Measurements from ENCODE around the gene MTHFD1. TPM values are rescaled to one million over a fixed set of nuclear protein-coding genes. Genes with fewer than 3 reads are reported as not detected.

MTHFD1 gene
- 10 to 100 TPM; 20.5 to 36.0 (median 26.1) TPM for total RNA-seq
- polyA plus RNA-seq: 10 to 100 TPM; 12.0 to 45.6 (median 16.9) TPM

DNA sequence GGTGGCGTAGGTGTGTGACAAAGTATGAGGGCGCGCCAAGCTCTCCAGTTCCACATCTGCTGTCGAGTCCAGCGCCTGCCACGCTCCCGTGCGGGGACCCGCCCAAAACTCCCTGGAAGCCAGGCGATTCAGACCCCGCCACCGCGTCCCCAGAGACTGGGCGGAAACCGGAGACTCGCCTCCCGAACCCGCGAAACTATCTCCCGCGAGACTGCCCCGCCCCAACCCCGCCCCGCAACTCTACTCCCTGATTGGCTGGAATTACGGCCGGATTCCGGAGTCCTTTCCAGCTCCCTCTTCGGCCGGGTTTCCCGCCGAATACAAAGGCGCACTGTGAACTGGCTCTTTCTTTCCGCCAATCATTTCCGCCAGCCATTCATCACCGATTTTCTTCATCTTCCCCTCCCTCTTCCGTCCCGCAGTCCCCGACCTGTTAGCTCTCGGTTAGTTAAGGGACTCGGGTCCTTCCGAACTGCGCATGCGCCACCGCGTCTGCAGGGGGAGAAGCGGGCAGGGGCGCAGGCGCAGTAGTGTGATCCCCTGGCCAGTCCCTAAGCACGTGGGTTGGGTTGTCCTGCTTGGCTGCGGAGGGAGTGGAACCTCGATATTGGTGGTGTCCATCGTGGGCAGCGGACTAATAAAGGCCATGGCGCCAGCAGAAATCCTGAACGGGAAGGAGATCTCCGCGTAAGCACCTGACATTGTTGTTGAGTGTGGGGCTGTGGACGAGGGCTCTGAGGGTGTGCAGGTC, at the start of gene MTHFD1:
Gene MTHFD1, plus strand, starts transcription at position 572 of the 751 bp plus-strand sequence. Its CDS starts 75 bp downstream, at position 647.
- Histone ChIP-seq H3K4me3 (peak within 1 kb of the TSS; percentile 62 to 72 (median 66)), H3K27ac (peak within 1 kb of the TSS; percentile 82 to 88 (median 88)), H3K27me3 (no peaks in the 10 kb centered on the region), H3K36me3 (peaks cover 0 to 9% (median 0%) of the 10 kb centered on the region in 4 donors), H3K9me3 (no peaks in the 10 kb centered on the region), H3K4me1 (peaks cover 0 to 25% (median 21%) of the 10 kb centered on the region in 4 donors)
- intact Hi-C loops (cut with DNase I): loop anchor here (1.0 to 5.0 kb wide), 2 partner anchors 49 to 114 kb away; partner anchors contain the start of genes ZBTB1 and ZBTB25
- TF ChIP-seq POLR2AphosphoS5 (IDR thresholded peaks at IDR 0.05) (peak in 3 of 4 donors; percentile 75 to 80 (median 76)), EP300 (IDR thresholded peaks at IDR 0.05) (no peak), POLR2A (IDR thresholded peaks at IDR 0.05) (peak; percentile 38 to 42)
- TF ChIP-seq, protein P1, sequence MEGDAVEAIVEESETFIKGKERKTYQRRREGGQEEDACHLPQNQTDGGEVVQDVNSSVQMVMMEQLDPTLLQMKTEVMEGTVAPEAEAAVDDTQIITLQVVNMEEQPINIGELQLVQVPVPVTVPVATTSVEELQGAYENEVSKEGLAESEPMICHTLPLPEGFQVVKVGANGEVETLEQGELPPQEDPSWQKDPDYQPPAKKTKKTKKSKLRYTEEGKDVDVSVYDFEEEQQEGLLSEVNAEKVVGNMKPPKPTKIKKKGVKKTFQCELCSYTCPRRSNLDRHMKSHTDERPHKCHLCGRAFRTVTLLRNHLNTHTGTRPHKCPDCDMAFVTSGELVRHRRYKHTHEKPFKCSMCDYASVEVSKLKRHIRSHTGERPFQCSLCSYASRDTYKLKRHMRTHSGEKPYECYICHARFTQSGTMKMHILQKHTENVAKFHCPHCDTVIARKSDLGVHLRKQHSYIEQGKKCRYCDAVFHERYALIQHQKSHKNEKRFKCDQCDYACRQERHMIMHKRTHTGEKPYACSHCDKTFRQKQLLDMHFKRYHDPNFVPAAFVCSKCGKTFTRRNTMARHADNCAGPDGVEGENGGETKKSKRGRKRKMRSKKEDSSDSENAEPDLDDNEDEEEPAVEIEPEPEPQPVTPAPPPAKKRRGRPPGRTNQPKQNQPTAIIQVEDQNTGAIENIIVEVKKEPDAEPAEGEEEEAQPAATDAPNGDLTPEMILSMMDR (IDR thresholded peaks at IDR 0.05): no peak
- 1% methylated on average over 58 of the region's 58 CpGs for WGBS, 2 donors
- DNase-seq: peak; percentile 100

GRCh38 chr14:64338616-64339316, 49.4 kb upstream of the MTHFD1 start:
- Histone ChIP-seq H3K36me3 (no peaks in the 10 kb centered on the region), H3K4me1 (peaks cover 0 to 14% (median 10%) of the 10 kb centered on the region in 4 donors), H3K27ac (peak overlapping the region; percentile 85 to 91 (median 88)), H3K9me3 (no peaks in the 10 kb centered on the region), H3K27me3 (no peaks in the 10 kb centered on the region), H3K4me3 (peak overlapping the region; percentile 65 to 81 (median 73))
- intact Hi-C loops (cut with DNase I): loop anchor here (1.0 kb wide), 1 partner anchor 49 kb away; no protein-coding TSS in a partner anchor
- WGBS, 2 donors: 1% methylated on average over 48 to 49 of the region's 49 CpGs
- TF ChIP-seq POLR2AphosphoS5 (IDR thresholded peaks at IDR 0.05): peak; percentile 87 to 95 (median 92)
- TF ChIP-seq POLR2A (IDR thresholded peaks at IDR 0.05): peak; percentile 58 to 85
- TF ChIP-seq, protein P1 (IDR thresholded peaks at IDR 0.05): no peak
- TF ChIP-seq EP300 (IDR thresholded peaks at IDR 0.05): no peak
- peak; percentile 98 for DNase-seq

GRCh38 chr14:64340560-64341196, 47.5 kb upstream of the MTHFD1 start:
- intact Hi-C loops (cut with DNase I): loop anchor here (5.0 to 10.0 kb wide), 4 partner anchors 124 to 574 kb away; partner anchors contain the start of genes AKAP5 and CHURC1
- 91 to 97% methylated on average over 8 of the region's 8 CpGs for WGBS, 2 donors
- Histone ChIP-seq H3K36me3 (no peaks in the 10 kb centered on the region), H3K27me3 (no peaks in the 10 kb centered on the region), H3K27ac (no peak overlapping the region), H3K4me1 (peaks cover 0 to 14% (median 10%) of the 10 kb centered on the region in 4 donors), H3K4me3 (no peak overlapping the region), H3K9me3 (no peaks in the 10 kb centered on the region)
- no peak for DNase-seq
- TF ChIP-seq POLR2AphosphoS5 (IDR thresholded peaks at IDR 0.05): no peak
- TF ChIP-seq, protein P1 (IDR thresholded peaks at IDR 0.05): no peak
- no peak for TF ChIP-seq EP300 (IDR thresholded peaks at IDR 0.05)
- no peak for TF ChIP-seq POLR2A (IDR thresholded peaks at IDR 0.05)

GRCh38 chr14:64347748-64348147, 40.4 kb upstream of the MTHFD1 start:
- Histone ChIP-seq H3K36me3 (no peaks in the 10 kb centered on the region), H3K9me3 (no peaks in the 10 kb centered on the region), H3K27ac (no peak overlapping the region), H3K4me3 (no peak overlapping the region), H3K27me3 (no peaks in the 10 kb centered on the region), H3K4me1 (no peaks in the 10 kb centered on the region)
- intact Hi-C loops (cut with DNase I): loop anchor here (10.0 kb wide), 3 partner anchors 117 to 567 kb away; partner anchors contain the start of genes AKAP5 and CHURC1
- no peak for DNase-seq
- TF ChIP-seq POLR2A (IDR thresholded peaks at IDR 0.05): no peak
- TF ChIP-seq, protein P1 (IDR thresholded peaks at IDR 0.05): no peak
- TF ChIP-seq EP300 (IDR thresholded peaks at IDR 0.05): no peak
- no peak for TF ChIP-seq POLR2AphosphoS5 (IDR thresholded peaks at IDR 0.05)
- 93 to 95% methylated on average over 3 of the region's 3 CpGs for WGBS, 2 donors

Data from sigmoid colon (tissue), 7 donors.